HG03342 (cell line): ENCODE measurements around the gene FBXL7.

Experiments used
- ATAC-seq: cut with Tn5 transposase; IDR thresholded peaks from one replicate; pipeline ENCODE4 v1.9.1; 2021; ENCODE audit warnings: mild to moderate bottlenecking, moderate library complexity; ENCODE audit not compliant: unreplicated experiment

Gene FBXL7

GRCh38 chr5:15983392-15983791 is 483.4 kb downstream of the FBXL7 start:
- no peak for ATAC-seq
